ENCODE data around the gene TRIB2. TPM values are rescaled to one million over a fixed set of nuclear protein-coding genes. Genes with fewer than 3 reads are reported as not detected.

The TRIB2 gene
- total and polyA plus RNA-seq, 4 donors = 23.3 to 75.7 (median 51.5) TPM

GRCh38 chr2:12705230-12705629, 11.5 kb upstream of the TRIB2 start:
- H3K4me1 ChIP-seq (ENCODE audit: control insufficient read depth in 1 of 2, insufficient read depth in 2 of 2, low read length in 2 of 2) = peaks cover 2 to 9% of the 10 kb centered on the region in 2 donors
- H3K27ac ChIP-seq (ENCODE audit: low read depth in 1 of 2, low read length in 2 of 2) = no peak overlapping the region
- no peak overlapping the region for H3K4me3 ChIP-seq (ENCODE audit: low read length in 2 of 2)
- H3K27me3 ChIP-seq (ENCODE audit: control insufficient read depth in 1 of 2, insufficient read depth in 2 of 2, low read length in 1 of 2) = no peaks in the 10 kb centered on the region
- H3K36me3 ChIP-seq (ENCODE audit: control insufficient read depth in 1 of 2, insufficient read depth in 2 of 2, low read length in 1 of 2) = no peaks in the 10 kb centered on the region
- intact Hi-C loops (cut with DNase I) = loop anchor here in 1 of 2 donors (5.0 kb wide), 1 partner anchor 33 kb away; no protein-coding TSS in a partner anchor
- DNase-seq (no peak), ATAC-seq (ENCODE audit: low FRiP score) (no peak)
- H3K9me3 ChIP-seq (ENCODE audit: control insufficient read depth, low read length) = no peaks in the 10 kb centered on the region
- WGBS, 2 donors = 100% methylated on average over 1 of the region's 1 CpG

GRCh38 chr2:12705742-12706141, 11.0 kb upstream of the TRIB2 start:
- Histone ChIP-seq H3K27me3 (ENCODE audit: control insufficient read depth in 1 of 2, insufficient read depth in 2 of 2, low read length in 1 of 2) (no peaks in the 10 kb centered on the region), H3K4me1 (ENCODE audit: control insufficient read depth in 1 of 2, insufficient read depth in 2 of 2, low read length in 2 of 2) (peaks cover 2 to 9% of the 10 kb centered on the region in 2 donors), H3K4me3 (ENCODE audit: low read length in 2 of 2) (no peak overlapping the region), H3K27ac (ENCODE audit: low read depth in 1 of 2, low read length in 2 of 2) (no peak overlapping the region), H3K9me3 (ENCODE audit: control insufficient read depth, low read length) (no peaks in the 10 kb centered on the region), H3K36me3 (ENCODE audit: control insufficient read depth in 1 of 2, insufficient read depth in 2 of 2, low read length in 1 of 2) (no peaks in the 10 kb centered on the region)
- intact Hi-C loops (cut with DNase I) = loop anchor here in 1 of 2 donors (5.0 kb wide), 1 partner anchor 33 kb away; no protein-coding TSS in a partner anchor
- no peak for ATAC-seq (ENCODE audit: low FRiP score)
- WGBS, 2 donors = 93 to 98% methylated on average over 2 of the region's 2 CpGs
- DNase-seq = no peak

GRCh38 chr2:12708508-12709206, 8.1 kb upstream of the TRIB2 start:
- H3K9me3 ChIP-seq (ENCODE audit: control insufficient read depth, low read length) = no peaks in the 10 kb centered on the region
- DNase-seq (no peak), ATAC-seq (ENCODE audit: low FRiP score) (no peak)
- no peaks in the 10 kb centered on the region for H3K4me1 ChIP-seq (ENCODE audit: control insufficient read depth in 1 of 2, insufficient read depth in 2 of 2, low read length in 2 of 2)
- 88 to 91% methylated on average over 8 of the region's 8 CpGs for WGBS, 2 donors
- no peaks in the 10 kb centered on the region for H3K27me3 ChIP-seq (ENCODE audit: control insufficient read depth in 1 of 2, insufficient read depth in 2 of 2, low read length in 1 of 2)
- intact Hi-C loops (cut with DNase I) = loop anchor here in 1 of 2 donors (5.0 kb wide), 1 partner anchor 36 kb away; no protein-coding TSS in a partner anchor
- H3K36me3 ChIP-seq (ENCODE audit: control insufficient read depth in 1 of 2, insufficient read depth in 2 of 2, low read length in 1 of 2) = no peaks in the 10 kb centered on the region
- no peak overlapping the region for H3K4me3 ChIP-seq (ENCODE audit: low read length in 2 of 2)
- no peak overlapping the region for H3K27ac ChIP-seq (ENCODE audit: low read depth in 1 of 2, low read length in 2 of 2)

GRCh38 chr2:12709207-12709522, 7.6 kb upstream of the TRIB2 start:
- no peaks in the 10 kb centered on the region for H3K27me3 ChIP-seq (ENCODE audit: control insufficient read depth in 1 of 2, insufficient read depth in 2 of 2, low read length in 1 of 2)
- no peaks in the 10 kb centered on the region for H3K4me1 ChIP-seq (ENCODE audit: control insufficient read depth in 1 of 2, insufficient read depth in 2 of 2, low read length in 2 of 2)
- H3K36me3 ChIP-seq (ENCODE audit: control insufficient read depth in 1 of 2, insufficient read depth in 2 of 2, low read length in 1 of 2) = no peaks in the 10 kb centered on the region
- intact Hi-C loops (cut with DNase I) = loop anchor here in 1 of 2 donors (5.0 kb wide), 1 partner anchor 37 kb away; no protein-coding TSS in a partner anchor
- no peaks in the 10 kb centered on the region for H3K9me3 ChIP-seq (ENCODE audit: control insufficient read depth, low read length)
- ATAC-seq (ENCODE audit: low FRiP score) (no peak), DNase-seq (no peak)
- no peak overlapping the region for H3K4me3 ChIP-seq (ENCODE audit: low read length in 2 of 2)
- H3K27ac ChIP-seq (ENCODE audit: low read depth in 1 of 2, low read length in 2 of 2) = no peak overlapping the region

GRCh38 chr2:12710301-12710700, 6.4 kb upstream of the TRIB2 start:
- no peaks in the 10 kb centered on the region for H3K36me3 ChIP-seq (ENCODE audit: control insufficient read depth in 1 of 2, insufficient read depth in 2 of 2, low read length in 1 of 2)
- WGBS, 2 donors = 93 to 96% methylated on average over 4 of the region's 4 CpGs
- no peak overlapping the region for H3K4me3 ChIP-seq (ENCODE audit: low read length in 2 of 2)
- H3K4me1 ChIP-seq (ENCODE audit: control insufficient read depth in 1 of 2, insufficient read depth in 2 of 2, low read length in 2 of 2) = no peaks in the 10 kb centered on the region
- no peak for DNase-seq
- intact Hi-C loops (cut with DNase I) = loop anchor here (5.0 to 10.0 kb wide), 4 partner anchors 96 to 546 kb away; no protein-coding TSS in a partner anchor
- no peaks in the 10 kb centered on the region for H3K9me3 ChIP-seq (ENCODE audit: control insufficient read depth, low read length)
- H3K27me3 ChIP-seq (ENCODE audit: control insufficient read depth in 1 of 2, insufficient read depth in 2 of 2, low read length in 1 of 2) = no peaks in the 10 kb centered on the region
- ATAC-seq (ENCODE audit: low FRiP score) = no peak
- peak overlapping the region in 1 of 2 donors; percentile 2 for H3K27ac ChIP-seq (ENCODE audit: low read depth in 1 of 2, low read length in 2 of 2)

- intact Hi-C loops (cut with DNase I) = loop anchor here (5.0 to 10.0 kb wide), 4 partner anchors 97 to 547 kb away; no protein-coding TSS in a partner anchor
- ATAC-seq (ENCODE audit: low FRiP score) (no peak), DNase-seq (no peak)
- 100% methylated on average over 1 of the region's 1 CpG for WGBS, 2 donors
- Histone ChIP-seq H3K27ac (ENCODE audit: low read depth in 1 of 2, low read length in 2 of 2) (no peak overlapping the region), H3K4me1 (ENCODE audit: control insufficient read depth in 1 of 2, insufficient read depth in 2 of 2, low read length in 2 of 2) (no peaks in the 10 kb centered on the region), H3K36me3 (ENCODE audit: control insufficient read depth in 1 of 2, insufficient read depth in 2 of 2, low read length in 1 of 2) (no peaks in the 10 kb centered on the region), H3K9me3 (ENCODE audit: control insufficient read depth, low read length) (no peaks in the 10 kb centered on the region), H3K27me3 (ENCODE audit: control insufficient read depth in 1 of 2, insufficient read depth in 2 of 2, low read length in 1 of 2) (no peaks in the 10 kb centered on the region), H3K4me3 (ENCODE audit: low read length in 2 of 2) (no peak overlapping the region)
Measured at GRCh38 chr2:12711339-12711738, 5.4 kb upstream of the TRIB2 start.

- H3K36me3 ChIP-seq (ENCODE audit: control insufficient read depth in 1 of 2, insufficient read depth in 2 of 2, low read length in 1 of 2) = no peaks in the 10 kb centered on the region
- no peaks in the 10 kb centered on the region for H3K9me3 ChIP-seq (ENCODE audit: control insufficient read depth, low read length)
- peak overlapping the region in 1 of 2 donors; percentile 45 for H3K27ac ChIP-seq (ENCODE audit: low read depth in 1 of 2, low read length in 2 of 2)
- no peaks in the 10 kb centered on the region for H3K4me1 ChIP-seq (ENCODE audit: control insufficient read depth in 1 of 2, insufficient read depth in 2 of 2, low read length in 2 of 2)
- intact Hi-C loops (cut with DNase I) = loop anchor here (5.0 to 10.0 kb wide), 4 partner anchors 98 to 548 kb away; no protein-coding TSS in a partner anchor
- DNase-seq = no peak
- WGBS, 2 donors = 66 to 67% methylated on average over 8 of the region's 8 CpGs
- no peak overlapping the region for H3K4me3 ChIP-seq (ENCODE audit: low read length in 2 of 2)
- H3K27me3 ChIP-seq (ENCODE audit: control insufficient read depth in 1 of 2, insufficient read depth in 2 of 2, low read length in 1 of 2) = no peaks in the 10 kb centered on the region
- no peak for ATAC-seq (ENCODE audit: low FRiP score)
Measured at GRCh38 chr2:12712881-12713280, 3.9 kb upstream of the TRIB2 start.

- 3 to 7% methylated on average over 10 of the region's 10 CpGs for WGBS, 2 donors
- Histone ChIP-seq H3K27ac (ENCODE audit: low read depth in 1 of 2, low read length in 2 of 2) (peak overlapping the region; percentile 77 to 92), H3K27me3 (ENCODE audit: control insufficient read depth in 1 of 2, insufficient read depth in 2 of 2, low read length in 1 of 2) (no peaks in the 10 kb centered on the region), H3K36me3 (ENCODE audit: control insufficient read depth in 1 of 2, insufficient read depth in 2 of 2, low read length in 1 of 2) (no peaks in the 10 kb centered on the region), H3K4me1 (ENCODE audit: control insufficient read depth in 1 of 2, insufficient read depth in 2 of 2, low read length in 2 of 2) (no peaks in the 10 kb centered on the region), H3K4me3 (ENCODE audit: low read length in 2 of 2) (no peak overlapping the region), H3K9me3 (ENCODE audit: control insufficient read depth, low read length) (no peaks in the 10 kb centered on the region)
- ATAC-seq (ENCODE audit: low FRiP score) = peak; percentile 65
- peak in 1 of 2 donors; percentile 63 for DNase-seq
- intact Hi-C loops (cut with DNase I) = loop anchor here (2.0 to 10.0 kb wide), 14 partner anchors 100 to 852 kb away; no protein-coding TSS in a partner anchor
Measured at GRCh38 chr2:12714391-12715221, 2.1 kb upstream of the TRIB2 start.
